Measurements from ENCODE around the gene RTCA.
"Not testable (repeated sequence)": the region's sequence is repeated elsewhere in the genome, so short reads cannot be mapped to it uniquely, and the experiment has no call there.

RTCA gene

GRCh38 chr1:100264081-100264480, 1.9 kb upstream of the RTCA start:
- DNase-seq: not testable (repeated sequence)

- DNase-seq: no peak
Measured at GRCh38 chr1:100265562-100265930, 470 bp upstream of the RTCA start.

GRCh38 chr1:100266741-100267140, 725 bp downstream of the RTCA start:
- no peak for DNase-seq

- no peak for DNase-seq
Measured at GRCh38 chr1:100267284-100267683, 1.3 kb downstream of the RTCA start.

GRCh38 chr1:100268202-100268601, 2.2 kb downstream of the RTCA start:
- DNase-seq: no peak

- no peak for DNase-seq
Measured at GRCh38 chr1:100277866-100278265, 11.8 kb downstream of the RTCA start.

- no peak for DNase-seq
Measured at GRCh38 chr1:100279358-100279923, 13.4 kb downstream of the RTCA start.

GRCh38 chr1:100279954-100280682, 14.1 kb downstream of the RTCA start:
- DNase-seq: no peak

GRCh38 chr1:100284591-100284990, 18.6 kb downstream of the RTCA start:
- DNase-seq: no peak

GRCh38 chr1:100287162-100287561, 21.1 kb downstream of the RTCA start:
- no peak for DNase-seq

- no peak for DNase-seq
Measured at GRCh38 chr1:100290291-100290690, 24.3 kb downstream of the RTCA start.

GRCh38 chr1:100292711-100293110, 26.7 kb downstream of the RTCA start:
- no peak for DNase-seq

- DNase-seq: no peak
Measured at GRCh38 chr1:100296140-100296539, 30.1 kb downstream of the RTCA start.

GRCh38 chr1:100296997-100297396, 31.0 kb downstream of the RTCA start:
- DNase-seq: not testable (repeated sequence)

- no peak for DNase-seq
Measured at GRCh38 chr1:100298512-100298911, 32.5 kb downstream of the RTCA start.

GRCh38 chr1:100299521-100300222, 33.7 kb downstream of the RTCA start:
- DNase-seq: no peak

GRCh38 chr1:100300691-100301090, 34.7 kb downstream of the RTCA start:
- DNase-seq: no peak

GRCh38 chr1:100302739-100303138, 36.7 kb downstream of the RTCA start:
- no peak for DNase-seq

- DNase-seq: no peak
Measured at GRCh38 chr1:100304227-100304626, 38.2 kb downstream of the RTCA start.

- no peak for DNase-seq
Measured at GRCh38 chr1:100304921-100305320, 38.9 kb downstream of the RTCA start.

GRCh38 chr1:100305954-100306353, 39.9 kb downstream of the RTCA start:
- DNase-seq: no peak

- no peak for DNase-seq
Measured at GRCh38 chr1:100306735-100307313, 40.8 kb downstream of the RTCA start.

GRCh38 chr1:100308777-100309176, 42.8 kb downstream of the RTCA start:
- DNase-seq: no peak

GRCh38 chr1:100309863-100310262, 43.8 kb downstream of the RTCA start:
- DNase-seq: no peak

Measured in activated CD8-positive, alpha-beta memory T cell treated with anti-CD3 and anti-CD28 coated beads for 24 hours (primary cell).